PC-3 (cell line): ENCODE measurements around the gene SFMBT2. TPM values are rescaled to one million over a fixed set of nuclear protein-coding genes. Genes with fewer than 3 reads are reported as not detected.

Experiments used
- ATAC-seq: fragments of 200-7000 bp; cut with Tn5 transposase; 2 replicates; pipeline ENCODE4 v1.9.1; 2020; ENCODE audit warnings: mild to moderate bottlenecking, moderate library complexity
- BruUV-seq: library from RNA; stranded (reverse); fragments of 400-500 nt; replicated peaks from 2 replicates; lab custom pipeline; 2021; lab: Mats Ljungman, UMichigan
- CTCF ChIA-PET: fragments of 300-600 bp; sonication (Branson Sonifier 250); formaldehyde crosslinking; loops from one replicate; lab custom pipeline; 2022; ENCODE audit warnings: antibody characterized with exemption; lab: Charles Lee
- POLR2A ChIA-PET: fragments of 300-600 bp; sonication (Branson Sonifier 250); formaldehyde crosslinking; loops from one replicate; lab custom pipeline; 2022; ENCODE audit warnings: antibody characterized with exemption; ENCODE audit not compliant: unreplicated experiment; lab: Charles Lee
- DNase-seq: peaks from one replicate; pipeline ENCODE4 v3.0.0-alpha.2; 2015
- H2AFZ ChIP-seq: fragments of 300-600 bp; sonication (generic); 2 replicates; pipeline ENCODE4 v1.6.0; 2016; ENCODE audit warnings: antibody characterized with exemption, low read length
- H3F3A ChIP-seq: fragments of 300-600 bp; sonication (generic); one replicate; pipeline ENCODE4 v1.6.0; 2017; ENCODE audit warnings: antibody characterized with exemption, low read length, control low read depth, mild to moderate bottlenecking; ENCODE audit not compliant: unreplicated experiment
- H3K27ac ChIP-seq: fragments of 300-600 bp; sonication (generic); 2 replicates; pipeline ENCODE4 v1.5.1; 2016; ENCODE audit warnings: mild to moderate bottlenecking, low read length
- H3K27me3 ChIP-seq: fragments of 300-600 bp; sonication (generic); 2 replicates; pipeline ENCODE4 v1.6.1; 2016; ENCODE audit warnings: low read length, mixed read lengths
- H3K36me3 ChIP-seq: fragments of 300-600 bp; sonication (generic); 2 replicates; pipeline ENCODE4 v1.6.1; 2016; ENCODE audit warnings: low read depth, mixed run types, low read length, mixed read lengths
- H3K4me1 ChIP-seq: fragments of 300-600 bp; sonication (generic); 2 replicates; pipeline ENCODE4 v1.5.1; 2016; ENCODE audit warnings: low read length; ENCODE audit not compliant: insufficient read depth
- H3K4me2 ChIP-seq: fragments of 300-600 bp; sonication (generic); 2 replicates; pipeline ENCODE4 v1.6.0; 2016; ENCODE audit warnings: low read length
- H3K4me3 ChIP-seq: fragments of 300-600 bp; sonication (generic); 2 replicates; pipeline ENCODE4 v1.5.1; 2016; ENCODE audit warnings: mild to moderate bottlenecking, low read length, mixed read lengths
- H3K79me2 ChIP-seq: fragments of 300-600 bp; sonication (generic); 2 replicates; pipeline ENCODE4 v1.6.1; 2017; ENCODE audit warnings: low read length, mixed read lengths
- H3K9ac ChIP-seq: fragments of 300-600 bp; sonication (generic); 2 replicates; pipeline ENCODE4 v1.6.0; 2016; ENCODE audit warnings: mild to moderate bottlenecking, low read length
- H3K9me2 ChIP-seq: fragments of 300-600 bp; sonication (generic); replicated peaks from 2 replicates; pipeline ENCODE4 v1.6.1; 2016; ENCODE audit warnings: mixed run types, low read length, mixed read lengths
- H3K9me3 ChIP-seq: fragments of 300-600 bp; sonication (generic); 2 replicates; pipeline ENCODE4 v1.6.1; 2016; ENCODE audit warnings: low read length, mixed read lengths
- H4K20me1 ChIP-seq: fragments of 300-600 bp; sonication (generic); 2 replicates; pipeline ENCODE4 v1.6.1; 2016; ENCODE audit warnings: low read length, mixed read lengths
- CTCF ChIP-seq: fragments of 300-600 bp; sonication (generic); conservative IDR thresholded peaks from 2 replicates; pipeline ENCODE4 v1.5.1; 2017; ENCODE audit warnings: antibody characterized with exemption, low read depth, mild to moderate bottlenecking, low read length
- EZH2 ChIP-seq: fragments of 300-600 bp; sonication (generic); IDR thresholded peaks from one replicate; pipeline ENCODE4 v1.6.1; 2017; ENCODE audit warnings: antibody characterized with exemption, mild to moderate bottlenecking, low read length; ENCODE audit not compliant: unreplicated experiment
- EZH2phosphoT487 ChIP-seq: fragments of 300-600 bp; sonication (generic); IDR thresholded peaks from 2 replicates; pipeline ENCODE4 v1.6.1; 2018; ENCODE audit warnings: mild to moderate bottlenecking, antibody characterized with exemption, low read length, borderline replicate concordance
- intact Hi-C: fragments of 100-400 bp; cut with micrococcal nuclease; formaldehyde crosslinking; loops from 2 replicates; pipeline ENCODE4 v1.9.0; 2023
- total RNA-seq: library from RNA; depleted of rRNA; stranded (reverse); fragments of >200 nt; gene quantifications from 2 replicates; pipeline ENCODE4 v1.2.3, GENCODE V29; 2014

SFMBT2 gene
- total RNA-seq, 1 experiment from 2014 or later = 1.9 TPM

- ATAC-seq (no peak), DNase-seq (no peak)
- Histone ChIP-seq H3K9me3 (no peaks in the 10 kb centered on the region), H3K79me2 (no peaks in the 10 kb centered on the region), H2AFZ (no peak overlapping the region), H3K4me3 (no peak overlapping the region), H3K4me1 (no peaks in the 10 kb centered on the region), H3K27me3 (no peaks in the 10 kb centered on the region), H3K9ac (no peak overlapping the region), H3K9me2 (no peaks in the 10 kb centered on the region), H3F3A (no peaks in the 10 kb centered on the region), H4K20me1 (no peaks in the 10 kb centered on the region), H3K36me3 (no peaks in the 10 kb centered on the region), H3K27ac (no peak overlapping the region), H3K4me2 (no peak overlapping the region)
- ChIA-PET POLR2A (no interaction called here), CTCF (no interaction called here)
- TF ChIP-seq EZH2 (no peak), CTCF (no peak), EZH2phosphoT487 (no peak)
- intact Hi-C loops = no loop called here
- no TSS peak for BruUV-seq
These were observed 264.6 kb downstream of the SFMBT2 start for GRCh38 chr10:7146189-7146588.

- no peaks in the 10 kb centered on the region for H3K27me3 ChIP-seq
- TF ChIP-seq EZH2 (no peak), EZH2phosphoT487 (no peak), CTCF (no peak)
- no peak overlapping the region for H2AFZ ChIP-seq
- no peaks in the 10 kb centered on the region for H4K20me1 ChIP-seq
- H3K9ac ChIP-seq = no peak overlapping the region
- H3K4me3 ChIP-seq = no peak overlapping the region
- ChIA-PET CTCF (no interaction called here), POLR2A (no interaction called here)
- BruUV-seq = no TSS peak
- H3K9me2 ChIP-seq = no peaks in the 10 kb centered on the region
- DNase-seq (no peak), ATAC-seq (no peak)
- H3K79me2 ChIP-seq = no peaks in the 10 kb centered on the region
- H3K27ac ChIP-seq = no peak overlapping the region
- no peaks in the 10 kb centered on the region for H3K9me3 ChIP-seq
- H3K4me2 ChIP-seq = no peak overlapping the region
- H3F3A ChIP-seq = no peaks in the 10 kb centered on the region
- H3K4me1 ChIP-seq = no peaks in the 10 kb centered on the region
- intact Hi-C loops = no loop called here
- no peaks in the 10 kb centered on the region for H3K36me3 ChIP-seq
These were observed 274.8 kb downstream of the SFMBT2 start for GRCh38 chr10:7136016-7136415.

- no peak overlapping the region for H3K27ac ChIP-seq
- no peaks in the 10 kb centered on the region for H3K27me3 ChIP-seq
- H4K20me1 ChIP-seq = no peaks in the 10 kb centered on the region
- ChIA-PET CTCF (no interaction called here), POLR2A (no interaction called here)
- no peaks in the 10 kb centered on the region for H3K9me2 ChIP-seq
- TF ChIP-seq EZH2phosphoT487 (no peak), EZH2 (no peak), CTCF (no peak)
- H3K4me3 ChIP-seq = no peak overlapping the region
- H3K4me2 ChIP-seq = no peak overlapping the region
- no peaks in the 10 kb centered on the region for H3F3A ChIP-seq
- intact Hi-C loops = no loop called here
- no peak overlapping the region for H2AFZ ChIP-seq
- H3K79me2 ChIP-seq = no peaks in the 10 kb centered on the region
- no peak overlapping the region for H3K9ac ChIP-seq
- no peaks in the 10 kb centered on the region for H3K36me3 ChIP-seq
- ATAC-seq (no peak), DNase-seq (no peak)
- BruUV-seq = no TSS peak
- no peaks in the 10 kb centered on the region for H3K4me1 ChIP-seq
- H3K9me3 ChIP-seq = no peaks in the 10 kb centered on the region
These were observed 275.6 kb downstream of the SFMBT2 start for GRCh38 chr10:7135188-7135587.
